ENCODE data around the gene LDLRAD4.
"Not testable (repeated sequence)": the region's sequence is repeated elsewhere in the genome, so short reads cannot be mapped to it uniquely, and the experiment has no call there.

LDLRAD4 gene

GRCh38 chr18:13328213-13328612 lies 109.7 kb downstream of the LDLRAD4 start:
- Histone ChIP-seq H3K9ac (no peak overlapping the region), H3K9me3 (replicated peaks in 1 of 11) (peaks cover 0 to 62% (median 46%) of the 10 kb centered on the region in 11 experiments; a peak in 20 of 22 replicates), H3K27me3 (no peaks in the 10 kb centered on the region), H3K36me3 (peaks cover 0 to 76% (median 39%) of the 10 kb centered on the region in 11 experiments; a peak in 17 of 22 replicates), H3K27ac (no peak overlapping the region), H3K4me2 (no peak overlapping the region), H4K20me1 (no peaks in the 10 kb centered on the region), H3K4me3 (no peak overlapping the region), H3K4me1 (peaks cover 0 to 40% (median 30%) of the 10 kb centered on the region in 10 experiments; a peak in 16 of 20 replicates)
- TF ChIP-seq Cebpa-rat (IDR thresholded peaks at IDR 0.05): no peak

GRCh38 chr18:13330996-13331395 lies 112.4 kb downstream of the LDLRAD4 start:
- no peak for TF ChIP-seq Cebpa-rat (IDR thresholded peaks at IDR 0.05)

GRCh38 chr18:13331846-13332245 lies 113.3 kb downstream of the LDLRAD4 start:
- Histone ChIP-seq H3K9me3 (replicated peaks in 1 of 11) (peaks cover 18 to 92% (median 62%) of the 10 kb centered on the region in 11 experiments; a peak in 21 of 22 replicates), H3K36me3 (peaks cover 0 to 93% (median 48%) of the 10 kb centered on the region in 11 experiments; a peak in 17 of 22 replicates), H3K27ac (no peak overlapping the region), H3K27me3 (no peaks in the 10 kb centered on the region), H3K9ac (no peak overlapping the region), H4K20me1 (no peaks in the 10 kb centered on the region), H3K4me2 (no peak overlapping the region), H3K4me3 (no peak overlapping the region), H3K4me1 (peaks cover 0 to 7% (median 5%) of the 10 kb centered on the region in 10 experiments; a peak in 16 of 20 replicates)
- no peak for TF ChIP-seq Cebpa-rat (IDR thresholded peaks at IDR 0.05)

More at GRCh38 chr18:13330996-13331395, 112.4 kb downstream of the LDLRAD4 start:
- Histone ChIP-seq H3K27me3 (no peaks in the 10 kb centered on the region), H4K20me1 (no peaks in the 10 kb centered on the region), H3K4me3 (no peak overlapping the region), H3K36me3 (peaks cover 0 to 85% (median 48%) of the 10 kb centered on the region in 11 experiments; a peak in 17 of 22 replicates), H3K4me1 (peaks cover 0 to 16% (median 14%) of the 10 kb centered on the region in 10 experiments; a peak in 16 of 20 replicates), H3K9ac (no peak overlapping the region), H3K4me2 (no peak overlapping the region), H3K27ac (no peak overlapping the region), H3K9me3 (replicated peaks in 1 of 11) (peaks cover 16 to 89% (median 62%) of the 10 kb centered on the region in 11 experiments; a peak in 21 of 22 replicates)

- Histone ChIP-seq H3K27me3 (no peaks in the 10 kb centered on the region), H4K20me1 (no peaks in the 10 kb centered on the region; a peak in 1 of 22 replicates), H3K9ac (no peak overlapping the region), H3K4me1 (no peaks in the 10 kb centered on the region), H3K4me2 (no peak overlapping the region), H3K27ac (no peak overlapping the region), H3K9me3 (replicated peaks in 1 of 11) (peaks cover 18 to 91% (median 58%) of the 10 kb centered on the region in 11 experiments; a peak in 21 of 22 replicates), H3K4me3 (no peak overlapping the region), H3K36me3 (peaks cover 0 to 96% (median 44%) of the 10 kb centered on the region in 11 experiments; a peak in 17 of 22 replicates)
- no peak for TF ChIP-seq Cebpa-rat (IDR thresholded peaks at IDR 0.05)
Measured at GRCh38 chr18:13332874-13333273, 114.3 kb downstream of the LDLRAD4 start.

GRCh38 chr18:13335903-13336302 lies 117.3 kb downstream of the LDLRAD4 start:
- H3K4me3 ChIP-seq: no peak overlapping the region
- no peaks in the 10 kb centered on the region; a peak in 1 of 22 replicates for H4K20me1 ChIP-seq
- H3K36me3 ChIP-seq: peaks cover 0 to 96% (median 41%) of the 10 kb centered on the region in 11 experiments; a peak in 15 of 22 replicates
- no peak for TF ChIP-seq Cebpa-rat (IDR thresholded peaks at IDR 0.05)
- peaks cover 20 to 82% (median 57%) of the 10 kb centered on the region in 11 experiments; a peak in 21 of 22 replicates for H3K9me3 ChIP-seq (replicated peaks in 1 of 11)
- peaks cover 0 to 7% (median 0%) of the 10 kb centered on the region in 10 experiments; a peak in 2 of 20 replicates for H3K4me1 ChIP-seq
- H3K9ac ChIP-seq: no peak overlapping the region
- H3K4me2 ChIP-seq: no peak overlapping the region
- H3K27ac ChIP-seq: no peak overlapping the region
- H3K27me3 ChIP-seq: no peaks in the 10 kb centered on the region

- peaks cover 0 to 7% (median 0%) of the 10 kb centered on the region in 10 experiments; a peak in 2 of 20 replicates for H3K4me1 ChIP-seq
- no peak overlapping the region for H3K27ac ChIP-seq
- H3K4me2 ChIP-seq: no peak overlapping the region
- TF ChIP-seq Cebpa-rat (IDR thresholded peaks at IDR 0.05): no peak
- peaks cover 29 to 82% (median 58%) of the 10 kb centered on the region in 11 experiments for H3K9me3 ChIP-seq (replicated peaks in 1 of 11)
- H3K36me3 ChIP-seq: peaks cover 0 to 96% (median 44%) of the 10 kb centered on the region in 11 experiments; a peak in 15 of 22 replicates
- H4K20me1 ChIP-seq: no peaks in the 10 kb centered on the region; a peak in 1 of 22 replicates
- H3K9ac ChIP-seq: no peak overlapping the region
- H3K27me3 ChIP-seq: no peaks in the 10 kb centered on the region
- no peak overlapping the region for H3K4me3 ChIP-seq
Measured at GRCh38 chr18:13336841-13337240, 118.3 kb downstream of the LDLRAD4 start.

- no peak for TF ChIP-seq Cebpa-rat (IDR thresholded peaks at IDR 0.05)
- Histone ChIP-seq H4K20me1 (no peaks in the 10 kb centered on the region; a peak in 1 of 22 replicates), H3K4me1 (peaks cover 0 to 7% (median 0%) of the 10 kb centered on the region in 10 experiments; a peak in 2 of 20 replicates), H3K4me3 (no peak overlapping the region), H3K9ac (no peak overlapping the region), H3K36me3 (peaks cover 0 to 96% (median 44%) of the 10 kb centered on the region in 11 experiments; a peak in 15 of 22 replicates), H3K27me3 (no peaks in the 10 kb centered on the region), H3K27ac (no peak overlapping the region), H3K9me3 (replicated peaks in 1 of 11) (peaks cover 34 to 82% (median 58%) of the 10 kb centered on the region in 11 experiments), H3K4me2 (no peak overlapping the region)
Measured at GRCh38 chr18:13337369-13337768, 118.8 kb downstream of the LDLRAD4 start.

- Histone ChIP-seq H3K27ac (no peak overlapping the region), H3K9me3 (replicated peaks in 1 of 11) (peaks cover 40 to 79% (median 55%) of the 10 kb centered on the region in 11 experiments), H3K9ac (no peak overlapping the region), H3K4me3 (no peak overlapping the region), H3K4me1 (peaks cover 0 to 7% (median 0%) of the 10 kb centered on the region in 10 experiments; a peak in 2 of 20 replicates), H3K36me3 (peaks cover 0 to 90% (median 40%) of the 10 kb centered on the region in 11 experiments; a peak in 14 of 22 replicates), H4K20me1 (no peaks in the 10 kb centered on the region; a peak in 1 of 22 replicates), H3K4me2 (no peak overlapping the region), H3K27me3 (no peaks in the 10 kb centered on the region)
- no peak for TF ChIP-seq Cebpa-rat (IDR thresholded peaks at IDR 0.05)
Measured at GRCh38 chr18:13338318-13338717, 119.8 kb downstream of the LDLRAD4 start.

- H3K4me1 ChIP-seq: peaks cover 0 to 7% (median 0%) of the 10 kb centered on the region in 10 experiments; a peak in 2 of 20 replicates
- H3K9ac ChIP-seq: no peak overlapping the region
Measured at GRCh38 chr18:13339653-13340052, 121.1 kb downstream of the LDLRAD4 start.

GRCh38 chr18:13346449-13346848 lies 127.9 kb downstream of the LDLRAD4 start:
- H3K36me3 ChIP-seq: peaks cover 0 to 52% (median 31%) of the 10 kb centered on the region in 11 experiments; a peak in 18 of 22 replicates
- not testable (repeated sequence) for H3K27ac ChIP-seq, H3K4me1 ChIP-seq, H4K20me1 ChIP-seq, H3K4me2 ChIP-seq, H3K27me3 ChIP-seq, H3K9ac ChIP-seq, H3K4me3 ChIP-seq
- H3K9me3 ChIP-seq (replicated peaks in 1 of 11): peaks cover 59 to 80% (median 70%) of the 10 kb centered on the region in 11 experiments

More at GRCh38 chr18:13339653-13340052, 121.1 kb downstream of the LDLRAD4 start:
- Histone ChIP-seq H3K4me2 (no peak overlapping the region), H3K4me3 (no peak overlapping the region), H3K36me3 (peaks cover 0 to 77% (median 32%) of the 10 kb centered on the region in 11 experiments; a peak in 14 of 22 replicates), H3K27ac (no peak overlapping the region), H3K9me3 (replicated peaks in 1 of 11) (peaks cover 37 to 76% (median 53%) of the 10 kb centered on the region in 11 experiments), H4K20me1 (no peaks in the 10 kb centered on the region; a peak in 1 of 22 replicates), H3K27me3 (no peaks in the 10 kb centered on the region)
- 0 out of 22 replicates have a peak, but pooled peaks of 1 of the 11 experiments have one; percentile 12 for TF ChIP-seq Cebpa-rat (IDR thresholded peaks at IDR 0.05)

All from BLaER1 treated with 17β-estradiol and CSF1 and Interleukin-3, amounts not matched to agents 10 nM and 100 nM (cell line).